IMR-90 (cell line): Measurements from ENCODE around the gene INTS14.

ENCODE experiments used
- CTCF ChIP-seq: conservative IDR thresholded peaks from 2 replicates; pipeline ENCODE4 v1.5.1; 2012; ENCODE audit warnings: mild to moderate bottlenecking, low read depth, low read length, improper control_type of control experiment
- ELK1 ChIP-seq: fragments of 150-350 bp; IDR thresholded peaks from 2 replicates; pipeline ENCODE4 v1.6.1; 2016; ENCODE audit warnings: low read depth, mild to moderate bottlenecking, low read length, moderate library complexity, borderline replicate concordance
- FOS ChIP-seq: fragments of 150-350 bp; IDR thresholded peaks from 2 replicates; pipeline ENCODE4 v1.6.1; 2016; ENCODE audit warnings: low read depth, low read length
- RAD21 ChIP-seq: IDR thresholded peaks from 2 replicates; pipeline ENCODE4 v1.6.1; 2012; ENCODE audit warnings: low read length, improper control_type of control experiment

GRCh38 chr15:65532738-65533051, 78.2 kb downstream of the INTS14 start:
- TF ChIP-seq CTCF (no peak), RAD21 (no peak), FOS (peak; percentile 91), ELK1 (no peak)
